ENCODE results near the gene KCNAB3. TPM values are rescaled to one million over a fixed set of nuclear protein-coding genes. Genes with fewer than 3 reads are reported as not detected.
"Not testable (repeated sequence)": the region's sequence is repeated elsewhere in the genome, so short reads cannot be mapped to it uniquely, and the experiment has no call there.

Gene KCNAB3
- total and polyA plus RNA-seq, 9 of the 15 experiments (the other 6 are each of a cell fraction or from before 2014, with no cell fraction given): 0.03 to 2.5 (median 1.1) TPM

GRCh38 chr17:7953266-7953665, 23.6 kb upstream of the KCNAB3 start:
- H3K4me3 ChIP-seq; ATAC-seq; H3K27me3 ChIP-seq (ENCODE audit: control insufficient read depth in 2 of 2, insufficient read depth in 2 of 2, low read length in 2 of 2); H2AFZ ChIP-seq (ENCODE audit: low read depth, low read length); H3K9ac ChIP-seq (ENCODE audit: insufficient read depth in 1 of 2, low read depth in 2 of 2, low read length in 2 of 2); FAIRE-seq; H3K79me2 ChIP-seq (ENCODE audit: control insufficient read depth, insufficient read depth, low read length); H3K4me2 ChIP-seq (ENCODE audit: insufficient read depth, low read length); H3K36me3 ChIP-seq (ENCODE audit: control insufficient read depth, insufficient read depth, low read length); H3K27ac ChIP-seq (ENCODE audit: extremely low read depth, low read depth, low read length); H3K9me1 ChIP-seq (ENCODE audit: control insufficient read depth, insufficient read depth, low read length); H3K4me1 ChIP-seq (replicated peaks in 1 of 2; ENCODE audit: control insufficient read depth in 2 of 2, insufficient read depth in 2 of 2, low read length in 2 of 2); CTCF ChIA-PET (ENCODE audit: low intra/inter-chr PET ratio); BruUV-seq (replicated peaks); in situ Hi-C loops (cut with MboI); H3K9me3 ChIP-seq (replicated peaks; ENCODE audit: control insufficient read depth, insufficient read depth, low read depth, low read length); H4K20me1 ChIP-seq (replicated peaks; ENCODE audit: control insufficient read depth, insufficient read depth, low read length); intact Hi-C loops (cut with micrococcal nuclease); DNase-seq (ENCODE audit: extremely low read depth in 1 of 4, low spot score in 3 of 4): not testable (repeated sequence)
- TF ChIP-seq NRF1 (conservative IDR thresholded peaks at IDR 0.05 in 1 of 2, IDR thresholded peaks at IDR 0.05 in 1 of 2): peak; percentile 60 to 64
- POLR2A ChIA-PET: interaction anchor here (0.7 to 1.3 kb wide), 3 partner anchors 8 to 303 kb away, joined by 3 to 6 read pairs (median 3); partner anchors contain the start of genes ATP1B2 and TP53
- 63% methylated on average over 13 of the region's 13 CpGs for WGBS (ENCODE audit: insufficient coverage, low coverage, missing lambda C conversion rate)

- no peak for FAIRE-seq
- Histone ChIP-seq H3K4me1 (replicated peaks in 1 of 2; ENCODE audit: control insufficient read depth in 2 of 2, insufficient read depth in 2 of 2, low read length in 2 of 2) (no peaks in the 10 kb centered on the region; a peak in 1 of 5 replicates), H3K27ac (ENCODE audit: extremely low read depth, low read depth, low read length) (no peak overlapping the region), H3K4me3 (no peak overlapping the region), H3K9ac (ENCODE audit: insufficient read depth in 1 of 2, low read depth in 2 of 2, low read length in 2 of 2) (no peak overlapping the region), H3K9me1 (ENCODE audit: control insufficient read depth, insufficient read depth, low read length) (no peaks in the 10 kb centered on the region), H3K4me2 (ENCODE audit: insufficient read depth, low read length) (no peak overlapping the region), H2AFZ (ENCODE audit: low read depth, low read length) (no peak overlapping the region), H3K36me3 (ENCODE audit: control insufficient read depth, insufficient read depth, low read length) (peaks cover 24% of the 10 kb centered on the region), H3K27me3 (ENCODE audit: control insufficient read depth in 2 of 2, insufficient read depth in 2 of 2, low read length in 2 of 2) (no peaks in the 10 kb centered on the region), H4K20me1 (replicated peaks; ENCODE audit: control insufficient read depth, insufficient read depth, low read length) (no peaks in the 10 kb centered on the region), H3K9me3 (replicated peaks; ENCODE audit: control insufficient read depth, insufficient read depth, low read depth, low read length) (no peaks in the 10 kb centered on the region), H3K79me2 (ENCODE audit: control insufficient read depth, insufficient read depth, low read length) (no peaks in the 10 kb centered on the region)
- no peak for ATAC-seq
- 56% methylated on average over 5 of the region's 5 CpGs for WGBS (ENCODE audit: insufficient coverage, low coverage, missing lambda C conversion rate)
- CTCF ChIA-PET (ENCODE audit: low intra/inter-chr PET ratio): no interaction called here
- intact Hi-C loops (cut with micrococcal nuclease) (no loop called here), in situ Hi-C loops (cut with MboI) (no loop called here)
- POLR2A ChIA-PET: interaction anchor here (1.1 kb wide), 1 partner anchor 13 kb away, joined by 4 read pairs; no protein-coding TSS in a partner anchor
- no peak for DNase-seq (ENCODE audit: extremely low read depth in 1 of 4, low spot score in 3 of 4)
- no TSS peak for BruUV-seq (replicated peaks)
- no peak for TF ChIP-seq ELK1 (CRISPR knock-in tag; IDR thresholded peaks at IDR 0.05)
- TF ChIP-seq MECOM (CRISPR knock-in tag; IDR thresholded peaks at IDR 0.05): no peak
- TF ChIP-seq NBN (IDR thresholded peaks at IDR 0.05; ENCODE audit: low read depth): no peak
- TF ChIP-seq SP1 (CRISPR knock-in tag; IDR thresholded peaks at IDR 0.05): no peak
- TF ChIP-seq POLR2A (conservative IDR thresholded peaks at IDR 0.05): no peak
- no peak for TF ChIP-seq ATF6 (CRISPR knock-in tag; IDR thresholded peaks at IDR 0.05)
- no peak for TF ChIP-seq ZNF134 (CRISPR knock-in tag; conservative IDR thresholded peaks at IDR 0.05)
Observed at GRCh38 chr17:7951143-7951792, 21.6 kb upstream of the KCNAB3 start.

All from K562 (cell line).